Measurements from ENCODE around the gene DAPK1. TPM values are rescaled to one million over a fixed set of nuclear protein-coding genes. Genes with fewer than 3 reads are reported as not detected.
"Not testable (repeated sequence)": the region's sequence is repeated elsewhere in the genome, so short reads cannot be mapped to it uniquely, and the experiment has no call there.

Gene DAPK1
- total and polyA plus RNA-seq, 7 donors = 0.66 to 8.4 (median 2.2) TPM

- Histone ChIP-seq H3K4me1 (no peaks in the 10 kb centered on the region), H3K27me3 (ENCODE audit: insufficient read depth in 3 of 3, low read length in 2 of 3) (peaks cover 0 to 7% (median 4%) of the 10 kb centered on the region in 3 donors), H3K27ac (no peak overlapping the region), H3K4me3 (no peak overlapping the region), H3K36me3 (ENCODE audit: insufficient read depth in 1 of 2, low read depth in 1 of 2) (no peaks in the 10 kb centered on the region), H3K9me3 (no peaks in the 10 kb centered on the region)
- ATAC-seq (no peak), DNase-seq (no peak)
- TF ChIP-seq CTCF (IDR thresholded peaks at IDR 0.05) = no peak
- WGBS, 3 donors = 60 to 81% (median 74%) methylated on average over 3 of the region's 3 CpGs
- intact Hi-C loops (cut with DNase I) = no loop called here
Measured at GRCh38 chr9:87742813-87743428, 245.3 kb downstream of the DAPK1 start.

- H3K27ac ChIP-seq; H3K4me1 ChIP-seq; DNase-seq; H3K9me3 ChIP-seq; ATAC-seq; H3K4me3 ChIP-seq; H3K36me3 ChIP-seq (ENCODE audit: insufficient read depth in 1 of 2, low read depth in 1 of 2); intact Hi-C loops (cut with DNase I): not testable (repeated sequence)
- 92 to 100% (median 94%) methylated on average over 4 to 5 of the region's 7 CpGs for WGBS, 3 donors
- peaks cover 0 to 12% (median 4%) of the 10 kb centered on the region in 3 donors for H3K27me3 ChIP-seq (ENCODE audit: insufficient read depth in 3 of 3, low read length in 2 of 3)
Measured at GRCh38 chr9:87744247-87744646, 246.6 kb downstream of the DAPK1 start.

- intact Hi-C loops (cut with DNase I) = no loop called here
- Histone ChIP-seq H3K4me1 (no peaks in the 10 kb centered on the region), H3K27me3 (ENCODE audit: insufficient read depth in 3 of 3, low read length in 2 of 3) (peaks cover 0 to 11% (median 4%) of the 10 kb centered on the region in 3 donors), H3K9me3 (no peaks in the 10 kb centered on the region), H3K36me3 (ENCODE audit: insufficient read depth in 1 of 2, low read depth in 1 of 2) (no peaks in the 10 kb centered on the region), H3K27ac (no peak overlapping the region), H3K4me3 (no peak overlapping the region)
- no peak for ATAC-seq
- TF ChIP-seq CTCF (IDR thresholded peaks at IDR 0.05) = no peak
- 65 to 78% (median 73%) methylated on average over 4 of the region's 4 CpGs for WGBS, 3 donors
- DNase-seq = no peak
Measured at GRCh38 chr9:87746186-87746585, 248.5 kb downstream of the DAPK1 start.

- no peak for ATAC-seq
- Histone ChIP-seq H3K4me3 (no peak overlapping the region), H3K36me3 (ENCODE audit: insufficient read depth in 1 of 2, low read depth in 1 of 2) (no peaks in the 10 kb centered on the region), H3K27ac (no peak overlapping the region), H3K9me3 (peaks cover 7% of the 10 kb centered on the region), H3K4me1 (no peaks in the 10 kb centered on the region), H3K27me3 (ENCODE audit: insufficient read depth in 3 of 3, low read length in 2 of 3) (peaks cover 0 to 7% (median 0%) of the 10 kb centered on the region in 3 donors)
- no peak for DNase-seq
- 5 to 21% (median 11%) methylated on average over 1 of the region's 1 CpG for WGBS, 3 donors
- intact Hi-C loops (cut with DNase I) = no loop called here
- TF ChIP-seq CTCF (IDR thresholded peaks at IDR 0.05) = no peak
Measured at GRCh38 chr9:87748881-87749280, 251.2 kb downstream of the DAPK1 start.

GRCh38 chr9:87749335-87750035 lies 251.8 kb downstream of the DAPK1 start:
- TF ChIP-seq CTCF (IDR thresholded peaks at IDR 0.05) = no peak
- H3K27me3 ChIP-seq (ENCODE audit: insufficient read depth in 3 of 3, low read length in 2 of 3) = peaks cover 0 to 7% (median 0%) of the 10 kb centered on the region in 3 donors
- H3K27ac ChIP-seq = no peak overlapping the region
- H3K4me3 ChIP-seq = no peak overlapping the region
- H3K4me1 ChIP-seq = no peaks in the 10 kb centered on the region
- no peak for DNase-seq
- ATAC-seq = no peak
- 66 to 69% (median 66%) methylated on average over 5 of the region's 5 CpGs for WGBS, 3 donors
- no peaks in the 10 kb centered on the region for H3K36me3 ChIP-seq (ENCODE audit: insufficient read depth in 1 of 2, low read depth in 1 of 2)
- peaks cover 7% of the 10 kb centered on the region for H3K9me3 ChIP-seq
- intact Hi-C loops (cut with DNase I) = no loop called here
